ENCODE measurements around the gene ADAMTS1.
A peak's percentile ranks its signal among the peaks of the same experiment; 100 is the strongest.

Gene ADAMTS1

DNA sequence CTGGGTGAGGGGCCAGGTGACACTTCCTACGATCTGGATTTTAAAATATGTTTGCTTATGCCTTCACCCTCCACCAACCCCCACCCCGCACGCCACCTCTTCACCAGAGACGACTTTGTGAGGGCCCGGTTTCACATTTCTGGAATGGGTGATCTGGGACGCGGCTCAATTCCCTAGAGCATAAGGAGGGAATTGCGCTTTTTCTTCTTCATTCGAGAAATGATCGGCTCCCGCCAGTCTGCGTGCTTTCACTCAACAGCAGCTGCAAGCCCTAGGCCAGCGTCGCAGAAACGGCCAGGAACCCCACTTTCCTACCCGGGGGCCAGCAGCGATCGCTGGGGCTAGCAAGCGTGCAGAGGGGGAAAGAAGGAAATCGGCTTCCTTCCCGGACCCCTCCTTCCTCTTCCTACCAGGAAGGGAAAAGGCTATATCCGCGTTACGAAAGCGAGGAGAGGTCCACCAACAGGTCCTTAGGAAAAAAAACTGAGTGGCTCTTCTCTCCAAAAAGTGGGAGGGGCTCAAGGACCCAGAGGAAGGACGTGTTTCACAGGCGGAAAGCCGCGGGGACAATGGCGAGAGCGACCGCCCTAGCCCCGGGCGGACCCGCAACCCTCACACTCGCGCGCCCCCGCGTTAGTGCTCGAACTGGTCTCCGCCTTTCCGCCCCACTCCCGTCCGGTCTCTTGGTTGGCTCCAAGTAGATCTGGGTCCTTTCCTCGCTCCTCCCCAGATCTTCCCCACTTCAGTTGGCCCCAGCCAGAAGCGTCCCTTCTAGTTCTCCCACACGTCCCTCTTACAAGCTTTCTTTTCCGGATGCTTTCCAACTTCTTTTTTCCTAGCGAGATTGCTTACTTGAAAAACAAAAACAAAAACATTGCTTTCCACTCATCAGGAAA lies 1.1 kb upstream of the ADAMTS1 start (continued):
- TF ChIP-seq, protein P1, sequence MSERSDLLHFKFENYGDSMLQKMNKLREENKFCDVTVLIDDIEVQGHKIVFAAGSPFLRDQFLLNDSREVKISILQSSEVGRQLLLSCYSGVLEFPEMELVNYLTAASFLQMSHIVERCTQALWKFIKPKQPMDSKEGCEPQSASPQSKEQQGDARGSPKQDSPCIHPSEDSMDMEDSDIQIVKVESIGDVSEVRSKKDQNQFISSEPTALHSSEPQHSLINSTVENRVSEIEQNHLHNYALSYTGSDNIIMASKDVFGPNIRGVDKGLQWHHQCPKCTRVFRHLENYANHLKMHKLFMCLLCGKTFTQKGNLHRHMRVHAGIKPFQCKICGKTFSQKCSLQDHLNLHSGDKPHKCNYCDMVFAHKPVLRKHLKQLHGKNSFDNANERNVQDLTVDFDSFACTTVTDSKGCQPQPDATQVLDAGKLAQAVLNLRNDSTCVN (tag by site-specific recombination; optimal IDR thresholded peaks at IDR 0.05), result peak; percentile 89
- TF ChIP-seq FEZF1 (tag by site-specific recombination; IDR thresholded peaks at IDR 0.05) (peak; percentile 81), SCRT2 (tag by site-specific recombination; IDR thresholded peaks at IDR 0.05) (peak; percentile 98), ZNF585B (tag by site-specific recombination; IDR thresholded peaks at IDR 0.05) (no peak), ZNF391 (tag by site-specific recombination; IDR thresholded peaks at IDR 0.05; ENCODE audit: borderline replicate concordance, low read depth) (no peak; the same call in 1 of the 2 replicates), ZNF544 (tag by site-specific recombination; IDR thresholded peaks at IDR 0.05) (no peak), ZNF629 (tag by site-specific recombination; IDR thresholded peaks at IDR 0.05) (peak; percentile 38), ZNF366 (tag by site-specific recombination; conservative IDR thresholded peaks at IDR 0.05) (peak; percentile 67), ZNF292 (tag by site-specific recombination; IDR thresholded peaks at IDR 0.05; ENCODE audit: borderline replicate concordance, low read depth) (no peak), ZNF157 (tag by site-specific recombination; IDR thresholded peaks at IDR 0.05) (no peak), ZNF335 (tag by site-specific recombination; conservative IDR thresholded peaks at IDR 0.05) (peak; percentile 77), SP7 (tag by site-specific recombination; IDR thresholded peaks at IDR 0.05) (peak; percentile 73), WT1 (tag by site-specific recombination; IDR thresholded peaks at IDR 0.05) (peak; percentile 26)
- TF ChIP-seq, protein P2, sequence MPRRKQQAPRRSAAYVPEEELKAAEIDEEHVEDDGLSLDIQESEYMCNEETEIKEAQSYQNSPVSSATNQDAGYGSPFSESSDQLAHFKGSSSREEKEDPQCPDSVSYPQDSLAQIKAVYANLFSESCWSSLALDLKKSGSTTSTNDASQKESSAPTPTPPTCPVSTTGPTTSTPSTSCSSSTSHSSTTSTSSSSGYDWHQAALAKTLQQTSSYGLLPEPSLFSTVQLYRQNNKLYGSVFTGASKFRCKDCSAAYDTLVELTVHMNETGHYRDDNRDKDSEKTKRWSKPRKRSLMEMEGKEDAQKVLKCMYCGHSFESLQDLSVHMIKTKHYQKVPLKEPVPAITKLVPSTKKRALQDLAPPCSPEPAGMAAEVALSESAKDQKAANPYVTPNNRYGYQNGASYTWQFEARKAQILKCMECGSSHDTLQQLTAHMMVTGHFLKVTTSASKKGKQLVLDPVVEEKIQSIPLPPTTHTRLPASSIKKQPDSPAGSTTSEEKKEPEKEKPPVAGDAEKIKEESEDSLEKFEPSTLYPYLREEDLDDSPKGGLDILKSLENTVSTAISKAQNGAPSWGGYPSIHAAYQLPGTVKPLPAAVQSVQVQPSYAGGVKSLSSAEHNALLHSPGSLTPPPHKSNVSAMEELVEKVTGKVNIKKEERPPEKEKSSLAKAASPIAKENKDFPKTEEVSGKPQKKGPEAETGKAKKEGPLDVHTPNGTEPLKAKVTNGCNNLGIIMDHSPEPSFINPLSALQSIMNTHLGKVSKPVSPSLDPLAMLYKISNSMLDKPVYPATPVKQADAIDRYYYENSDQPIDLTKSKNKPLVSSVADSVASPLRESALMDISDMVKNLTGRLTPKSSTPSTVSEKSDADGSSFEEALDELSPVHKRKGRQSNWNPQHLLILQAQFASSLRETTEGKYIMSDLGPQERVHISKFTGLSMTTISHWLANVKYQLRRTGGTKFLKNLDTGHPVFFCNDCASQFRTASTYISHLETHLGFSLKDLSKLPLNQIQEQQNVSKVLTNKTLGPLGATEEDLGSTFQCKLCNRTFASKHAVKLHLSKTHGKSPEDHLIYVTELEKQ (tag by site-specific recombination; IDR thresholded peaks at IDR 0.05; ENCODE audit: borderline replicate concordance), result 0 out of 2 replicates have a peak, but pooled peaks have one; percentile 15
- TF ChIP-seq, protein P3, sequence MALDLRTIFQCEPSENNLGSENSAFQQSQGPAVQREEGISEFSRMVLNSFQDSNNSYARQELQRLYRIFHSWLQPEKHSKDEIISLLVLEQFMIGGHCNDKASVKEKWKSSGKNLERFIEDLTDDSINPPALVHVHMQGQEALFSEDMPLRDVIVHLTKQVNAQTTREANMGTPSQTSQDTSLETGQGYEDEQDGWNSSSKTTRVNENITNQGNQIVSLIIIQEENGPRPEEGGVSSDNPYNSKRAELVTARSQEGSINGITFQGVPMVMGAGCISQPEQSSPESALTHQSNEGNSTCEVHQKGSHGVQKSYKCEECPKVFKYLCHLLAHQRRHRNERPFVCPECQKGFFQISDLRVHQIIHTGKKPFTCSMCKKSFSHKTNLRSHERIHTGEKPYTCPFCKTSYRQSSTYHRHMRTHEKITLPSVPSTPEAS (tag by site-specific recombination; IDR thresholded peaks at IDR 0.05), result peak; percentile 8; the same call in 1 of the 2 replicates
- TF ChIP-seq, protein P4, sequence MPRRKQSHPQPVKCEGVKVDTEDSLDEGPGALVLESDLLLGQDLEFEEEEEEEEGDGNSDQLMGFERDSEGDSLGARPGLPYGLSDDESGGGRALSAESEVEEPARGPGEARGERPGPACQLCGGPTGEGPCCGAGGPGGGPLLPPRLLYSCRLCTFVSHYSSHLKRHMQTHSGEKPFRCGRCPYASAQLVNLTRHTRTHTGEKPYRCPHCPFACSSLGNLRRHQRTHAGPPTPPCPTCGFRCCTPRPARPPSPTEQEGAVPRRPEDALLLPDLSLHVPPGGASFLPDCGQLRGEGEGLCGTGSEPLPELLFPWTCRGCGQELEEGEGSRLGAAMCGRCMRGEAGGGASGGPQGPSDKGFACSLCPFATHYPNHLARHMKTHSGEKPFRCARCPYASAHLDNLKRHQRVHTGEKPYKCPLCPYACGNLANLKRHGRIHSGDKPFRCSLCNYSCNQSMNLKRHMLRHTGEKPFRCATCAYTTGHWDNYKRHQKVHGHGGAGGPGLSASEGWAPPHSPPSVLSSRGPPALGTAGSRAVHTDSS (tag by site-specific recombination; IDR thresholded peaks at IDR 0.05), result peak; percentile 25; the same call in 1 of the 2 replicates
- TF ChIP-seq, protein P5, sequence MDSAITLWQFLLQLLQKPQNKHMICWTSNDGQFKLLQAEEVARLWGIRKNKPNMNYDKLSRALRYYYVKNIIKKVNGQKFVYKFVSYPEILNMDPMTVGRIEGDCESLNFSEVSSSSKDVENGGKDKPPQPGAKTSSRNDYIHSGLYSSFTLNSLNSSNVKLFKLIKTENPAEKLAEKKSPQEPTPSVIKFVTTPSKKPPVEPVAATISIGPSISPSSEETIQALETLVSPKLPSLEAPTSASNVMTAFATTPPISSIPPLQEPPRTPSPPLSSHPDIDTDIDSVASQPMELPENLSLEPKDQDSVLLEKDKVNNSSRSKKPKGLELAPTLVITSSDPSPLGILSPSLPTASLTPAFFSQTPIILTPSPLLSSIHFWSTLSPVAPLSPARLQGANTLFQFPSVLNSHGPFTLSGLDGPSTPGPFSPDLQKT (IDR thresholded peaks at IDR 0.05; ENCODE audit: borderline replicate concordance, low read depth, low read length), result no peak
- TF ChIP-seq, protein P6, sequence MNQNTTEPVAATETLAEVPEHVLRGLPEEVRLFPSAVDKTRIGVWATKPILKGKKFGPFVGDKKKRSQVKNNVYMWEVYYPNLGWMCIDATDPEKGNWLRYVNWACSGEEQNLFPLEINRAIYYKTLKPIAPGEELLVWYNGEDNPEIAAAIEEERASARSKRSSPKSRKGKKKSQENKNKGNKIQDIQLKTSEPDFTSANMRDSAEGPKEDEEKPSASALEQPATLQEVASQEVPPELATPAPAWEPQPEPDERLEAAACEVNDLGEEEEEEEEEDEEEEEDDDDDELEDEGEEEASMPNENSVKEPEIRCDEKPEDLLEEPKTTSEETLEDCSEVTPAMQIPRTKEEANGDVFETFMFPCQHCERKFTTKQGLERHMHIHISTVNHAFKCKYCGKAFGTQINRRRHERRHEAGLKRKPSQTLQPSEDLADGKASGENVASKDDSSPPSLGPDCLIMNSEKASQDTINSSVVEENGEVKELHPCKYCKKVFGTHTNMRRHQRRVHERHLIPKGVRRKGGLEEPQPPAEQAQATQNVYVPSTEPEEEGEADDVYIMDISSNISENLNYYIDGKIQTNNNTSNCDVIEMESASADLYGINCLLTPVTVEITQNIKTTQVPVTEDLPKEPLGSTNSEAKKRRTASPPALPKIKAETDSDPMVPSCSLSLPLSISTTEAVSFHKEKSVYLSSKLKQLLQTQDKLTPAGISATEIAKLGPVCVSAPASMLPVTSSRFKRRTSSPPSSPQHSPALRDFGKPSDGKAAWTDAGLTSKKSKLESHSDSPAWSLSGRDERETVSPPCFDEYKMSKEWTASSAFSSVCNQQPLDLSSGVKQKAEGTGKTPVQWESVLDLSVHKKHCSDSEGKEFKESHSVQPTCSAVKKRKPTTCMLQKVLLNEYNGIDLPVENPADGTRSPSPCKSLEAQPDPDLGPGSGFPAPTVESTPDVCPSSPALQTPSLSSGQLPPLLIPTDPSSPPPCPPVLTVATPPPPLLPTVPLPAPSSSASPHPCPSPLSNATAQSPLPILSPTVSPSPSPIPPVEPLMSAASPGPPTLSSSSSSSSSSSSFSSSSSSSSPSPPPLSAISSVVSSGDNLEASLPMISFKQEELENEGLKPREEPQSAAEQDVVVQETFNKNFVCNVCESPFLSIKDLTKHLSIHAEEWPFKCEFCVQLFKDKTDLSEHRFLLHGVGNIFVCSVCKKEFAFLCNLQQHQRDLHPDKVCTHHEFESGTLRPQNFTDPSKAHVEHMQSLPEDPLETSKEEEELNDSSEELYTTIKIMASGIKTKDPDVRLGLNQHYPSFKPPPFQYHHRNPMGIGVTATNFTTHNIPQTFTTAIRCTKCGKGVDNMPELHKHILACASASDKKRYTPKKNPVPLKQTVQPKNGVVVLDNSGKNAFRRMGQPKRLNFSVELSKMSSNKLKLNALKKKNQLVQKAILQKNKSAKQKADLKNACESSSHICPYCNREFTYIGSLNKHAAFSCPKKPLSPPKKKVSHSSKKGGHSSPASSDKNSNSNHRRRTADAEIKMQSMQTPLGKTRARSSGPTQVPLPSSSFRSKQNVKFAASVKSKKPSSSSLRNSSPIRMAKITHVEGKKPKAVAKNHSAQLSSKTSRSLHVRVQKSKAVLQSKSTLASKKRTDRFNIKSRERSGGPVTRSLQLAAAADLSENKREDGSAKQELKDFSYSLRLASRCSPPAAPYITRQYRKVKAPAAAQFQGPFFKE (tag by site-specific recombination; IDR thresholded peaks at IDR 0.05; ENCODE audit: borderline replicate concordance), result no peak
- TF ChIP-seq, protein P7, sequence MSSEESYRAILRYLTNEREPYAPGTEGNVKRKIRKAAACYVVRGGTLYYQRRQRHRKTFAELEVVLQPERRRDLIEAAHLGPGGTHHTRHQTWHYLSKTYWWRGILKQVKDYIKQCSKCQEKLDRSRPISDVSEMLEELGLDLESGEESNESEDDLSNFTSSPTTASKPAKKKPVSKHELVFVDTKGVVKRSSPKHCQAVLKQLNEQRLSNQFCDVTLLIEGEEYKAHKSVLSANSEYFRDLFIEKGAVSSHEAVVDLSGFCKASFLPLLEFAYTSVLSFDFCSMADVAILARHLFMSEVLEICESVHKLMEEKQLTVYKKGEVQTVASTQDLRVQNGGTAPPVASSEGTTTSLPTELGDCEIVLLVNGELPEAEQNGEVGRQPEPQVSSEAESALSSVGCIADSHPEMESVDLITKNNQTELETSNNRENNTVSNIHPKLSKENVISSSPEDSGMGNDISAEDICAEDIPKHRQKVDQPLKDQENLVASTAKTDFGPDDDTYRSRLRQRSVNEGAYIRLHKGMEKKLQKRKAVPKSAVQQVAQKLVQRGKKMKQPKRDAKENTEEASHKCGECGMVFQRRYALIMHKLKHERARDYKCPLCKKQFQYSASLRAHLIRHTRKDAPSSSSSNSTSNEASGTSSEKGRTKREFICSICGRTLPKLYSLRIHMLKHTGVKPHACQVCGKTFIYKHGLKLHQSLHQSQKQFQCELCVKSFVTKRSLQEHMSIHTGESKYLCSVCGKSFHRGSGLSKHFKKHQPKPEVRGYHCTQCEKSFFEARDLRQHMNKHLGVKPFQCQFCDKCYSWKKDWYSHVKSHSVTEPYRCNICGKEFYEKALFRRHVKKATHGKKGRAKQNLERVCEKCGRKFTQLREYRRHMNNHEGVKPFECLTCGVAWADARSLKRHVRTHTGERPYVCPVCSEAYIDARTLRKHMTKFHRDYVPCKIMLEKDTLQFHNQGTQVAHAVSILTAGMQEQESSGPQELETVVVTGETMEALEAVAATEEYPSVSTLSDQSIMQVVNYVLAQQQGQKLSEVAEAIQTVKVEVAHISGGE (tag by site-specific recombination; conservative IDR thresholded peaks at IDR 0.05; ENCODE audit: low read depth), result peak; percentile 90

All from HEK293 (cell line).